GM19455 (cell line): ENCODE measurements around the gene PLD4.
"Not testable (repeated sequence)": the region's sequence is repeated elsewhere in the genome, so short reads cannot be mapped to it uniquely, and the experiment has no call there.

Experiments
- ATAC-seq: cut with Tn5 transposase; IDR thresholded peaks from one replicate; pipeline ENCODE4 v1.9.1; 2021; ENCODE audit not compliant: unreplicated experiment

PLD4 gene

DNA sequence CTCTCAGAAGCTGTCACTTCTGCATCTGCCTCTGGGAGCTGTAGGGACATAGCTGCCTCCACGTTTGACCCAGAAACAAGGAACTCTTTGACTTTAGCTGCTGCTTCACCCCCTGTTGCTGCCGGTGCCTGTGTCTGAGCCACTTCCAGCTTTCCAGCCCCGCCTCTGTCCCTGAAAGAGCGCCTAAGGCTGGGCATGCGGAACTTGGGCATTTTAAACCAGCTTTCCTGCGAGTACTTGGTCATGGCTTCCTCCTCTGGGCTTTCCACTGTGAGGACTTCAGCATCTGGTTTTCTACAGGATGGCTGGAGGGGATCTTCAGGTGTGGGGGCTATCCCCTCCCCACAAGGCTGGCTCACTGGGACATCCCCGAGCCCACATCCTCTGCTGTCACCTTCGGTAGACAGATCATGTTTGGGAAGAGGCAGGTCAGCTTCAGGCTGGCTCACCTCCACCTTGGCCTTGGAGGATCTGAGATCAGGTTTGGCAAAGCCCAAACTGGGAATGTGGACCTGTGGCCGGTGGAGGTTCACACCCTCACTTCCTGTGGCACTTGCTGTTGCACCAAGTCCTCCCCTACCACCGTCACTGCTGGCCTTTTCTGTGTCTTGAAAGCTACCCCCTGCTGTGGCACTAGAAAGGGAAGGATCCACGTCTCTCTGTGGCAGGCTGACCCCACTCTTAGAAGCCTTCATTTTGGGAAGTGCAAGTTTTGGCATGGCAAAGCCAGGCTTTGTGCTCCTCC, 15.2 kb downstream of the PLD4 start:
- no peak for ATAC-seq

- no peak for ATAC-seq
These were observed 16.0 kb downstream of the PLD4 start for GRCh38 chr14:104940526-104941150.

DNA sequence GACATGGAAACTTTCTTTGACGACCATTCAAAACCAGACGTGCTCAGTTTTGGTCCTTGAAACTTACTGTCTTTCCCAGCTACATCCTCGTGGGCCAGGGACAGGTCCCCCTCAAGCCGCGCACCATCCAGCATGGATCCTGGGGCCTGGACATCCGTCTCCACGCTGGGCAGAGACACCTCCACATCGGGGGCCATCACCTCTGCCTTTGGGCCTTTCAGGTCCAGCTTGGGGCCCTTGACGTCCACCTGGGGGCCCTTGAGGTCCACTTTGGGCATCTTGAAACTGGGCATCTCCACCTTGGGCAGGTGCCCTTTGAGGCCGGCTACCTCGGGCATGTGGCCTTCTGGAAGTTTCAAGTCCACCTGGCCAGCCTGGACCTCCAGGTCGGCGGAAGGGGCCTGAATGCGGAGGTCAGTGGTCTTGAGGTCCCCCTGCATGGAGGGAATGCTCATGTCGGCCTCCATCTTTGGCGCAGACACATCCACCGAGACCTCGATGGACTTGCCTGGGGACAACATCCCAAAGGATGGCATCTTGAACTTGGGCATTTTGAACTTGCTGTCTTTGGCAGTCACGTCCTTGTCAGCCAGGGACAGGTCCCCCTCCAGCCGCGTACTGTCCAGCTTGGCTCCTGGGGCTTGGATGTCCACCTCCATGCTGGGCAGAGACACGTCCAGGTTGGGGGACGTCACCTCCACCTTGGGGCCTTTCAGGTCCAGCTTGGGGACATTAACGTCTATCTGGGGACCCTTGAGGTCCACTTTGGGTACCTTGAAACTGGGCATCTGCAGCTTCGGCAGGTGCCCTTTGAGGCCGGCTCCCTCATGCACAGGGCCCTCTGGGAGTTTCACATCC, 17.1 kb downstream of the PLD4 start:
- no peak for ATAC-seq

GRCh38 chr14:104942586-104942985, 17.9 kb downstream of the PLD4 start:
- no peak for ATAC-seq

- not testable (repeated sequence) for ATAC-seq
These were observed 18.7 kb downstream of the PLD4 start for GRCh38 chr14:104943216-104944015.

- not testable (repeated sequence) for ATAC-seq
These were observed 19.3 kb downstream of the PLD4 start for GRCh38 chr14:104944016-104944308.

- ATAC-seq: not testable (repeated sequence)
These were observed 19.9 kb downstream of the PLD4 start for GRCh38 chr14:104944436-104945205.

GRCh38 chr14:104945266-104945665, 20.6 kb downstream of the PLD4 start:
- not testable (repeated sequence) for ATAC-seq

- not testable (repeated sequence) for ATAC-seq
These were observed 21.6 kb downstream of the PLD4 start for GRCh38 chr14:104945986-104946965.

GRCh38 chr14:104947201-104947600, 22.5 kb downstream of the PLD4 start:
- not testable (repeated sequence) for ATAC-seq

DNA sequence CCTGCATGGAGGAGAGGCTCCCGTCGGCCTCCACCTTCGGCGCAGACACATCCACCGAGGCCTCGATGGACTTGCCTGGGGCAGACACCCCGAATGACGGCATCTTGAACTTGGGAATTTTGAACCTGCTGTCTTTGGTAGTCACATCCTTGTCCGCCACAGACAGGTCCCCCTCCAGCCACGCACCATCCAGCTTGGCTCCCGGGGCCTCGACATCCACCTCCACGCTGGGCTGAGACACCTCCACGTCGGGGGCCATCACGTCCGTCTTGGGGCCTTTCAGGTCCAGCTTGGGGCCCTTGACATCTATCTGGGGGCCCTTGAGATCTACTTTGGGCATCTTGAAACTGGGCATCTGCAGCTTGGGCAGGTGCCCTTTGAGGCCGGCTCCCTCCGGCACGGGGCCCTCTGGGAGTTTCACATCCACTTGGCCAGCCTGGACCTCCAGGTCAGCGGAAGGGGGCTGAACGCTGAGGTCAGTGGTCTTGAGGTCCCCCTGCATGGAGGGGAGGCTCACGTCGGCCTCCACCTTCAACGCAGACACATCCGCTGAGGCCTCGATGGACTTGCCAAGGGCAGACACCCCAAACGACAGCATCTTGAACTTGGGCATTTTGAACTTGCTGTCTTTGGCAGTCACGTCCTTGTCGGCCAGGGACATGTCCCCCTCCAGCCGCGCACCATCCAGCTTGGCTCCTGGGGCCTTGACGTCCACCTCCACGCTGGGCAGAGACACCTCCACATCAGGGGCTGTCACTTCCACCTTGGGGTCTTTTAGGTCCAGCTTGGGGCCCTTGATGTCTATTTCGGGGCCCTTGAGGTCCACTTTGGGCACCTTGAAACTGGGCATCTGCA, 23.4 kb downstream of the PLD4 start:
- ATAC-seq: not testable (repeated sequence)

GRCh38 chr14:104948736-104949031, 24.0 kb downstream of the PLD4 start:
- ATAC-seq: no peak

DNA sequence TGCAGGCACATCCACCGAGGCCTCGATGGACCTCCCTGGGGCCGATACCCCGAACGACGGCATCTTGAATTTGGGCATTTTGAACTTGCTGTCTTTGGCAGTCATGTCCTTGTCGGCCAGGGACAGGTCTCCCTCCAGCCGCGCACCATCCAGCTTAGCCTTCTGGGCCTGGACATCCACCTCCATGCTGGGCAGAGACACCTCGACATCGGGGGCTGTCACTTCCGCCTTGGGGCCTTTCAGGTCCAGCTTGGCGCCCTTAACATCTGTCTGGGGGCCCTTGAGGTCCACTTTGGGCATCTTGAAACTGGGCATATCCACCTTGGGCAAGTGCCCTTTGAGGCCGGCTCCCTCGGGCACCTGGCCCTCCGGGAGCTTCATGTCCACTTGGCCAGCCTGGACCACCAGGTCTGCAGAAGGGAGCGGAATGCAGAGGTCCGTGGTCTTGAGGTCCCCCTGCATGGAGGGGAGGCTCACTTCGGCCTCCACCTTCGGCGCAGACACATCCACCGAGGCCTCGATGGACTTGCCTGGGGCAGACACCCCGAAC, 24.8 kb downstream of the PLD4 start:
- ATAC-seq: not testable (repeated sequence)

DNA sequence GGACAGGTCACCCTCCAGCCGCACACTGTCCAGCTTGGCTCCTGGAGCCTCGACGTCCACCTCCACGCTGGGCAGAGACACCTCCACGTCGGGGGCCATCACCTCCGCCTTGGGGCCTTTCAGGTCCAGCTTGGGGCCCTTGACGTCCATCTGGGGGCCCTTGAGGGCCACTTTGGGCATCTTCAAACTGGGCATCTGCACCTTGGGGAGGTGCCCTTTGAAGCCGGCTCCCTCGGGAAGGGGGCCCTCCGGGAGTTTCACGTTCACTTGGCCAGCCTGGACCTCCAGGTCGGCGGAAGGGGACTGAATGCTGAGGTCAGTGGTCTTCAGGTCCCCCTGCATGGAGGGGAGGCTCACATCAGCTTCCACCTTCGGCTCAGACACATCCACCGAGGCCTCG, 25.3 kb downstream of the PLD4 start:
- no peak for ATAC-seq

DNA sequence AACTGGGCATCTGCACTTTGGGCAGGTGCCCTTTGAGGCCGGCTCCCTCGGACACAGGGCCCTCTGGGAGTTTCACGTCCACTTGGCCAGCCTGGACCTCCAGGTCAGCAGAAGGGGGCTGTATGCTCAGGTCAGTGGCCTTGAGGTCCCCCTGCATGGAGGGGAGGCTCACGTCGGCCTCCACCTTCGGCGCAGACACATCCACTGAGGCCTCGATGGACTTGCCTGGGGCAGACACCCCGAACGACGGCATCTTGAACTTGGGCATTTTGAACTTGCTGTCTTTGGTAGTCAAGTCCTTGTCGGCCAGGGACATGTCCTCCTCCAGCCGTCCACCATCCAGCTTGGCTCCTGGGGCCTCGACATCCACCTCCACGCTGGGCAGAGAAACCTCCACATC, 26.0 kb downstream of the PLD4 start:
- ATAC-seq: not testable (repeated sequence)

- ATAC-seq: not testable (repeated sequence)
These were observed 27.4 kb downstream of the PLD4 start for GRCh38 chr14:104951863-104952657.

- no peak for ATAC-seq
These were observed 28.4 kb downstream of the PLD4 start for GRCh38 chr14:104953097-104953496.
